Measurements from ENCODE around the gene SYNE1.

GRCh38 chr6:152680151-152680550, 43.0 kb upstream of the SYNE1 start:
- TF ChIP-seq CTCF (IDR thresholded peaks at IDR 0.05) (no peak), POLR2A (IDR thresholded peaks at IDR 0.05) (no peak)
